Measurements from ENCODE around the gene HIPK3.

GRCh38 chr11:33350287-33350686 is 93.1 kb downstream of the HIPK3 start:
- TF ChIP-seq CTCF (conservative IDR thresholded peaks at IDR 0.05; ENCODE audit: low read depth in 2 of 2) (no peak), EZH2 (IDR thresholded peaks at IDR 0.05; ENCODE audit: low read depth, unreplicated experiment) (no peak), POLR2AphosphoS5 (IDR thresholded peaks at IDR 0.05; ENCODE audit: low read depth) (no peak), EZH2phosphoT487 (IDR thresholded peaks at IDR 0.05; ENCODE audit: unreplicated experiment) (no peak), CREB1 (CRISPR knock-in tag; IDR thresholded peaks at IDR 0.05; ENCODE audit: low read depth) (no peak), REST (IDR thresholded peaks at IDR 0.05; ENCODE audit: unreplicated experiment) (no peak)
